Cardiac muscle cell (in vitro differentiated cells and primary cell): ENCODE measurements around the gene RORB. TPM values are rescaled to one million over a fixed set of nuclear protein-coding genes. Genes with fewer than 3 reads are reported as not detected.

Experiments
- DNase-seq, 2 donors: peaks; one replicate each; pipeline versions ENCODE4 v3.0.0 to v3.0.0-alpha.2; 2010 to 2017; ENCODE audit warnings: low read depth in 1 of 2, low spot score in 1 of 2
- H3K27ac ChIP-seq: fragments of 200-600 bp; sonication (generic); 2 replicates; pipeline ENCODE4 v1.5.1; 2016
- H3K27me3 ChIP-seq: fragments of 200-600 bp; sonication (generic); 2 replicates; pipeline ENCODE4 v1.6.0; 2016; ENCODE audit warnings: control low read depth
- H3K36me3 ChIP-seq: fragments of 200-600 bp; sonication (generic); 2 replicates; pipeline ENCODE4 v1.5.1; 2016; ENCODE audit warnings: control low read depth
- H3K4me1 ChIP-seq: fragments of 200-600 bp; sonication (generic); 2 replicates; pipeline ENCODE4 v1.8.1; 2017; ENCODE audit warnings: low read depth, mild to moderate bottlenecking, mixed run types
- H3K4me3 ChIP-seq: fragments of 200-600 bp; sonication (generic); 2 replicates; pipeline ENCODE4 v1.5.1; 2016; ENCODE audit warnings: mild to moderate bottlenecking
- H3K9me3 ChIP-seq: fragments of 200-600 bp; sonication (generic); 2 replicates; pipeline ENCODE4 v1.5.1; 2017; ENCODE audit warnings: low read depth, mild to moderate bottlenecking, control low read depth
- polyA plus RNA-seq: library from polyadenylated mRNA; unstranded; fragments of >200 nt; fragmentation: Nextera tagmentation; extraction: Ambion mirVana; gene quantifications from 2 replicates; pipeline ENCODE4 v1.2.1, GENCODE V29; 2016
- total RNA-seq: library from RNA; depleted of rRNA; stranded (reverse); fragments of >200 nt; gene quantifications from 2 replicates; pipeline ENCODE4 v1.2.3, GENCODE V29; 2016
- TF ChIP-seq, protein P1 (sequence below): IDR thresholded peaks from 2 replicates; pipeline ENCODE4 v1.5.1; 2012; ENCODE audit warnings: low read depth, mild to moderate bottlenecking, low read length

Gene RORB
- total and polyA plus RNA-seq, 2 experiments from 2014 or later: 0.03 TPM; not detected in 1

DNA sequence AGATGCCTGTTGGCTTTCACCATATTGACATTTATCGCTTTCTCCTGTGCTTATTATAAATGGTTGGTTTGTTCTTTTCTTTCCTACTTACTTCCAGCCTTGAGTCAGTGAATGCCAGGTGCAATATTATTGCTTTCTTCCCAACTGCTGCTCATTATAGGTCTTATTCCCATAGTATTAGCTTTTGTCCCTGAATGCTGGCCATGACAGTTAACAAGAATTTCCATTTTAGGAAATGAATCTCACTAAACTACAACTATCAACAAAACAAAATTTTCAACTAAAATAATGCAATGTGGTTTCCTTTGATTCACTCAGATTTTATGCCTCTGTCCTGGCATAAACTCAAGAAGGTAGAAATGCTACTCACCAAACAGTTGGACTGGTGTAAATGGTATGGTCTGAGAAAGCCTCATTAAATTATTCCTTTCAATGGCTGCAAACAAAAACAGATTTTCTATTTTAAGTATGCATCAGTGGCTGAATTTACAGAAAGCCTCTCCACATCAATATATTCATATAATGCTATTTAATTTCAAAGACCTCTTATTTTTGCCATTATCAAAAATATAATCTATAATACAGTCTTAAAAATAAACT is 245.2 kb downstream of the RORB start:
- no peak overlapping the region for H3K27ac ChIP-seq
- no peaks in the 10 kb centered on the region for H3K9me3 ChIP-seq
- no peak for DNase-seq
- no peaks in the 10 kb centered on the region for H3K36me3 ChIP-seq
- no peaks in the 10 kb centered on the region for H3K4me1 ChIP-seq
- H3K4me3 ChIP-seq: no peak overlapping the region
- TF ChIP-seq, protein P1, sequence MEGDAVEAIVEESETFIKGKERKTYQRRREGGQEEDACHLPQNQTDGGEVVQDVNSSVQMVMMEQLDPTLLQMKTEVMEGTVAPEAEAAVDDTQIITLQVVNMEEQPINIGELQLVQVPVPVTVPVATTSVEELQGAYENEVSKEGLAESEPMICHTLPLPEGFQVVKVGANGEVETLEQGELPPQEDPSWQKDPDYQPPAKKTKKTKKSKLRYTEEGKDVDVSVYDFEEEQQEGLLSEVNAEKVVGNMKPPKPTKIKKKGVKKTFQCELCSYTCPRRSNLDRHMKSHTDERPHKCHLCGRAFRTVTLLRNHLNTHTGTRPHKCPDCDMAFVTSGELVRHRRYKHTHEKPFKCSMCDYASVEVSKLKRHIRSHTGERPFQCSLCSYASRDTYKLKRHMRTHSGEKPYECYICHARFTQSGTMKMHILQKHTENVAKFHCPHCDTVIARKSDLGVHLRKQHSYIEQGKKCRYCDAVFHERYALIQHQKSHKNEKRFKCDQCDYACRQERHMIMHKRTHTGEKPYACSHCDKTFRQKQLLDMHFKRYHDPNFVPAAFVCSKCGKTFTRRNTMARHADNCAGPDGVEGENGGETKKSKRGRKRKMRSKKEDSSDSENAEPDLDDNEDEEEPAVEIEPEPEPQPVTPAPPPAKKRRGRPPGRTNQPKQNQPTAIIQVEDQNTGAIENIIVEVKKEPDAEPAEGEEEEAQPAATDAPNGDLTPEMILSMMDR: no peak
- no peaks in the 10 kb centered on the region for H3K27me3 ChIP-seq
